Measurements from ENCODE around the gene PGAM5. TPM values are rescaled to one million over a fixed set of nuclear protein-coding genes. Genes with fewer than 3 reads are reported as not detected.

The PGAM5 gene

Small RNA genes within 50 kb of the gene (small RNA-seq; reads per million reads assigned to genes)
- gene RNA5SP379 (ENCODE audit: insufficient read depth): not detected
